Liver (tissue), 3 donors: ENCODE data around the gene NOC4L.

Experiments
- ATF3 ChIP-seq: IDR thresholded peaks from 2 replicates; pipeline ENCODE4 v1.6.1; 2016; ENCODE audit warnings: antibody characterized with exemption
- CTCF ChIP-seq: fragments of 150-350 bp; IDR thresholded peaks from 2 replicates; pipeline ENCODE4 v1.5.1; 2017; ENCODE audit warnings: improper control_type of control experiment, low read depth, low read length; ENCODE audit not compliant: missing input control
- GABPA ChIP-seq, 2 donors: IDR thresholded peaks in 1 of 2; conservative IDR thresholded peaks in 1 of 2; 2 replicates each; pipeline ENCODE4 v1.6.1; 2016; ENCODE audit warnings: antibody characterized with exemption in 2 of 2, mild to moderate bottlenecking in 1 of 2, moderate library complexity in 1 of 2
- donor health status: healthy.
- donor health status: healthy.

GRCh38 chr12:132176920-132177551 is 32.8 kb downstream of the NOC4L start:
- TF ChIP-seq CTCF, result no peak
- TF ChIP-seq ATF3, result no peak
- TF ChIP-seq GABPA (IDR thresholded peaks at IDR 0.05 in 1 of 2, conservative IDR thresholded peaks at IDR 0.05 in 1 of 2), result no peak
